ENCODE results near the gene BORCS6.

DNA sequence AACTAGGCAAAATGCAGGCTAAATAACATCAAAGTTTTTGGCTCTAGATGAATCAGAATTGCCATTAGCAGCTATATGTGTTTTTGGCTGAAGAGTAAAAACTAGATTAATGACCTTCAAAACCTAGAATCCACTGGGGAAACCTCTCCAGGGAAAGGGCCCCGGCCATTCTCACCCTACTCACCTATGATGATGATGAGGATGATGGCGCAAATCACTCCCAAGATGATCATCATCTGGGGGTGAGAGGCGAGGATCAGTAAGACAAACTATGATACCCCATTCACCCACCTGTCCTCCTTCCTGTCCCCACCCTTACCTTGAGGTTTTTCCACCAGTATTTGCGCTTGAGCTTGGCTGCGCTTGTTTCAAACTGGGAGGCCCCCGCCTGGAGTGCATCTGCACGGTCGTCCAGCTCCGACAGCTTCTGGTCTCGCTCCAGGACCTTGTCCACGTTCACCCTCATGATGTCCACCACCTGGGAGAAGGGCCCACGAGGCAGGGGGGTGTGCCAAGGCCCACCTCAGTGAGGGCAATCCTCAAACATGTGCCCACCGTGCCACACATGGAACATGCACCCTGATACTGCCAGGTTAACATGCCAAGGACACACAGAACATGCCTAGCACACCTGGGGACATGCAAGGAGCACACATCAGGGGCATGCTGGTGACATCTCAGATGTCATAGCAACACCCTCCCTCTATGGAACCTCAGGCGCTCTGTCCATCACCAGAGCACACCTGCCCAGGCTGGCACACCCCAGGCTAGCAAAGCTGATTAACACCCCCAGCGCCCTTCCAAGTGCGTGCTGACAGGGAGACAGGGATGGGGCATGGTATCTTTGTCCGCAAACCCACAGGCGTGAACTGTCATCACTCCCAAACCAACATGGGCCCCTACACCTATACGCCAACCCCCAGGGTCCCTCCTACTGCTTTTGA lies 28.4 kb downstream of the BORCS6 start:
- TF ChIP-seq, protein P1, sequence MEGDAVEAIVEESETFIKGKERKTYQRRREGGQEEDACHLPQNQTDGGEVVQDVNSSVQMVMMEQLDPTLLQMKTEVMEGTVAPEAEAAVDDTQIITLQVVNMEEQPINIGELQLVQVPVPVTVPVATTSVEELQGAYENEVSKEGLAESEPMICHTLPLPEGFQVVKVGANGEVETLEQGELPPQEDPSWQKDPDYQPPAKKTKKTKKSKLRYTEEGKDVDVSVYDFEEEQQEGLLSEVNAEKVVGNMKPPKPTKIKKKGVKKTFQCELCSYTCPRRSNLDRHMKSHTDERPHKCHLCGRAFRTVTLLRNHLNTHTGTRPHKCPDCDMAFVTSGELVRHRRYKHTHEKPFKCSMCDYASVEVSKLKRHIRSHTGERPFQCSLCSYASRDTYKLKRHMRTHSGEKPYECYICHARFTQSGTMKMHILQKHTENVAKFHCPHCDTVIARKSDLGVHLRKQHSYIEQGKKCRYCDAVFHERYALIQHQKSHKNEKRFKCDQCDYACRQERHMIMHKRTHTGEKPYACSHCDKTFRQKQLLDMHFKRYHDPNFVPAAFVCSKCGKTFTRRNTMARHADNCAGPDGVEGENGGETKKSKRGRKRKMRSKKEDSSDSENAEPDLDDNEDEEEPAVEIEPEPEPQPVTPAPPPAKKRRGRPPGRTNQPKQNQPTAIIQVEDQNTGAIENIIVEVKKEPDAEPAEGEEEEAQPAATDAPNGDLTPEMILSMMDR (IDR thresholded peaks at IDR 0.05): no peak
- no peak for TF ChIP-seq EZH2phosphoT487 (IDR thresholded peaks at IDR 0.05)

All from neural progenitor cell (in vitro differentiated cells).